ENCODE results near the gene MADCAM1. TPM values are rescaled to one million over a fixed set of nuclear protein-coding genes. Genes with fewer than 3 reads are reported as not detected.
"Not testable (repeated sequence)": the region's sequence is repeated elsewhere in the genome, so short reads cannot be mapped to it uniquely, and the experiment has no call there.

MADCAM1 gene
- 0.92 TPM for total RNA-seq
- long read RNA-seq, partial matches to known transcripts, result 0 of 4 reads
- long read RNA-seq, other reads (novel, unspliced or antisense), result 4 of 4 reads

GRCh38 chr19:496112-496665 lies at the start of gene MADCAM1:
Gene MADCAM1 (plus strand): TSS chr19:496486. CDS start chr19:496500, 14 bp downstream.
- Histone ChIP-seq H3K4me1 (no peaks in the 10 kb centered on the region), H3K27ac (no peak within 1 kb of the TSS), H3K4me3 (no peak within 1 kb of the TSS), H3K27me3 (ENCODE audit: low read depth) (peaks cover 36% of the 10 kb centered on the region), H3K36me3 (no peaks in the 10 kb centered on the region), H3K9me3 (no peaks in the 10 kb centered on the region)
- intact Hi-C loops (cut with DNase I), result no loop called here
- no peak for DNase-seq
- ATAC-seq, result no peak
- TF ChIP-seq, protein P1, sequence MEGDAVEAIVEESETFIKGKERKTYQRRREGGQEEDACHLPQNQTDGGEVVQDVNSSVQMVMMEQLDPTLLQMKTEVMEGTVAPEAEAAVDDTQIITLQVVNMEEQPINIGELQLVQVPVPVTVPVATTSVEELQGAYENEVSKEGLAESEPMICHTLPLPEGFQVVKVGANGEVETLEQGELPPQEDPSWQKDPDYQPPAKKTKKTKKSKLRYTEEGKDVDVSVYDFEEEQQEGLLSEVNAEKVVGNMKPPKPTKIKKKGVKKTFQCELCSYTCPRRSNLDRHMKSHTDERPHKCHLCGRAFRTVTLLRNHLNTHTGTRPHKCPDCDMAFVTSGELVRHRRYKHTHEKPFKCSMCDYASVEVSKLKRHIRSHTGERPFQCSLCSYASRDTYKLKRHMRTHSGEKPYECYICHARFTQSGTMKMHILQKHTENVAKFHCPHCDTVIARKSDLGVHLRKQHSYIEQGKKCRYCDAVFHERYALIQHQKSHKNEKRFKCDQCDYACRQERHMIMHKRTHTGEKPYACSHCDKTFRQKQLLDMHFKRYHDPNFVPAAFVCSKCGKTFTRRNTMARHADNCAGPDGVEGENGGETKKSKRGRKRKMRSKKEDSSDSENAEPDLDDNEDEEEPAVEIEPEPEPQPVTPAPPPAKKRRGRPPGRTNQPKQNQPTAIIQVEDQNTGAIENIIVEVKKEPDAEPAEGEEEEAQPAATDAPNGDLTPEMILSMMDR (IDR thresholded peaks at IDR 0.05), result no peak

DNA sequence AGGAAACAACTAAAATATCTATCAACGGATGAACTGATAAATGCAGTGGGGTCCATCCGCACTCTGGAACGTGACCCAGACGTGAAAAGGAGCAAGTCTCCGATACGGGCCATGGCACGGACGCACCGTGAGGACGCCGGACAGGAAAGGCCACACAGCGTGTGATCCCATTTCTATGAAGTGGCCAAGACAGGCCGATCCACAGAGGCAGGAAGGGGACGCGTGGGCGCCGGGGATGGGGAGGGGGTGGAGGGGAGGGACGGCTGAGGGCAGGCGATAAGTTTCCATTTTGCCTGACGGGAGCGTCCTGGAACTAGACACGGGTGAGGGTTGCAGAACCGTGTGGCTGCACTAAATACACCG lies 49.2 kb upstream of the MADCAM1 start:
- peak overlapping the region; percentile 53 for H3K27ac ChIP-seq
- peak; percentile 22 to 31 for ATAC-seq

DNA sequence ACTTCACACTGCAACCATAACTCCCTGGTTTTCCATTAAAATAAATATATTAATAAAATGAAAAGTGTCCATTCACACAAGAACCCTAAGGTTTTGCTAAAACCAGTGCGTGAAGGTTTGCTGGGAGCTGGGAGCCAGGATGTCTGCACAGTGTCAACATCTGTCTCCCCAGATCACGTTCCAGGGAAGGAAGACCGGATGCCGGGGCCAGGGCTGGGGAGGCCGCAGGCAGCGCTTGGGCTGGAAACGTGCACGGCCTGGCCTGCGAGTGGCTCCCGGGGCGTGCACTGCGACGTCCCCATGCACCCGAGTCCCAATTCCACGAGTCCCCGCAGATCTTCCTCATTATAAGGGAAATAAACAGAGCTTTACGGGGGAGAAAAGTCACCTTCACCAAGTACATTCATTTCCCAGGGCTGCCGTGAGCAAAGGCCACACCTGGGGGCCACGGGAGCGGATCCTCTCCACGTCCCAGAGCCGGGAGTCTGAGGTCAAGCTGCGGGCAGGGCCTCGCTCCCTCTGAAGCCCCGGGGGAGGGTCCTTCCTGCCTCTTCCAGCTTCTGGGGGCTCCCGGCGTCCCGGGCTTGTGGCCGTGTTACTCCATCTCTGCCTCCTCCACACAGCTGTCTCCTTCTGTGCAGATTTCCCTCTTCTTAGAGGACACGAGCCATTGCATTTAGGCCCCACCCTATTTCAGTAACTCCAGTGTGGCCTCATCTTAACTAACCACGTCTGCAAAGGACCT lies 48.3 kb upstream of the MADCAM1 start:
- Histone ChIP-seq H3K4me3 (no peak overlapping the region), H3K27me3 (ENCODE audit: low read depth) (no peaks in the 10 kb centered on the region), H3K9me3 (no peaks in the 10 kb centered on the region), H3K27ac (peak overlapping the region; percentile 53), H3K36me3 (no peaks in the 10 kb centered on the region), H3K4me1 (peaks cover 12% of the 10 kb centered on the region)
- TF ChIP-seq, protein P1 (IDR thresholded peaks at IDR 0.05), result no peak
- ATAC-seq (no peak), DNase-seq (no peak)
- intact Hi-C loops (cut with DNase I), result no loop called here

More for the DNA sequence above, 49.2 kb upstream of the MADCAM1 start:
- H3K9me3 ChIP-seq, result no peaks in the 10 kb centered on the region
- TF ChIP-seq, protein P1 (IDR thresholded peaks at IDR 0.05), result no peak
- no peaks in the 10 kb centered on the region for H3K36me3 ChIP-seq
- H3K27me3 ChIP-seq (ENCODE audit: low read depth), result no peaks in the 10 kb centered on the region
- peaks cover 12% of the 10 kb centered on the region for H3K4me1 ChIP-seq
- intact Hi-C loops (cut with DNase I), result no loop called here
- no peak overlapping the region for H3K4me3 ChIP-seq
- DNase-seq, result no peak

DNA sequence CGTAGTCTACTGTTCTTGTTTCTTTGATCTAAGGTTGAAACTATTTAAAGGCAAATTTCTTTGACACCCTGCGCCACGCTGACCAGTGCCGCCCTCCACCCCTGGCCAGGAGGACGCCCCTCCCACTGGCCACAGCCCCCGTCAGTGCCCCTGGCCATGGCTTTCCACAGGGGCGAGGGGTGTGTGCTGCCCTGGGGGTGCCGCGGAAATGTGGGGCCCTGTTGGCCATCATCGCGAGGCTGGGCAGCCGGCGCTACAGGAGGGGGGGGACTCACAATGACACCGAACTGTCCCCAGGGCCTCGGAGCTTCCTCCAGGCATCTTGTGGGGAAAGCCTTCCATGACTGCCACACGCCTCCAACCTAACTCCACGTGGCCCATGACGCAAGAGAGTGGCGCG lies 46.4 kb upstream of the MADCAM1 start:
- ATAC-seq, result no peak
- Histone ChIP-seq H3K27me3 (ENCODE audit: low read depth) (no peaks in the 10 kb centered on the region), H3K27ac (no peak overlapping the region), H3K4me3 (no peak overlapping the region), H3K9me3 (no peaks in the 10 kb centered on the region), H3K4me1 (peaks cover 12% of the 10 kb centered on the region), H3K36me3 (peaks cover 4% of the 10 kb centered on the region)
- no peak for DNase-seq
- intact Hi-C loops (cut with DNase I), result no loop called here
- TF ChIP-seq, protein P1 (IDR thresholded peaks at IDR 0.05), result no peak

DNA sequence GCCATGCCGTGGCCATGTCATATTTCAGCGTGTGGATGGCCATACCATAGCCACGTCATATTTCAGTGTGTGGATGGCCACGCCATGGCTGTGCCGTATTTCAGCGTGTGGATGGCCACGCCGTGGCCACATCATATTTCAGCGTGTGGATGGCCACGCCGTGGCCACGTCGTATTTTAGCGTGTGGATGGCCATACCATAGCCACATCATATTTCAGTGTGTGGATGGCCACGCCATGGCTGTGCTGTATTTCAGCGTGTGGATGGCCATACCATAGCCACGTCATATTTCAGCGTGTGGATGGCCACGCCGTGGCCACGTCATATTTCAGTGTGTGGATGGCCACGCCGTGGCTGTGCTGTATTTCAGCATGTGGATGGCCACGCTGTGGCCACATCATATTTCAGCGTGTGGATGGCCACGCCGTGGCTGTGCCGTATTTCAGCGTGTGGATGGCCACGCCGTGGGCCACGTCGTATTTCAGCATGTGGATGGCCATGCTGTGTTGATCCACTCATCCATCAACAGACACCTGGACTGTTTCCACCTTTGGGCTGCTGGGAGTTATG lies 45.3 kb upstream of the MADCAM1 start:
- H3K9me3 ChIP-seq; H3K27ac ChIP-seq; H3K27me3 ChIP-seq (ENCODE audit: low read depth); DNase-seq; H3K4me3 ChIP-seq; ATAC-seq; intact Hi-C loops (cut with DNase I); H3K36me3 ChIP-seq: not testable (repeated sequence)
- peaks cover 12% of the 10 kb centered on the region for H3K4me1 ChIP-seq

- intact Hi-C loops (cut with DNase I), result no loop called here
- DNase-seq, result no peak
- H3K4me3 ChIP-seq, result no peak overlapping the region
Measured at GRCh38 chr19:452829-453228, 43.5 kb upstream of the MADCAM1 start.

More at GRCh38 chr19:452829-453228, 43.5 kb upstream of the MADCAM1 start:
- no peak for ATAC-seq
- peaks cover 6% of the 10 kb centered on the region for H3K4me1 ChIP-seq
- H3K27me3 ChIP-seq (ENCODE audit: low read depth), result no peaks in the 10 kb centered on the region
- TF ChIP-seq, protein P1 (IDR thresholded peaks at IDR 0.05), result no peak
- H3K9me3 ChIP-seq, result no peaks in the 10 kb centered on the region
- no peak overlapping the region for H3K27ac ChIP-seq
- peaks cover 4% of the 10 kb centered on the region for H3K36me3 ChIP-seq

All from lower lobe of right lung (tissue), 2 donors.